Astrocyte (in vitro differentiated cells and primary cell): ENCODE measurements around the gene ADAM22.

Source experiments
- EZH2 ChIP-seq: IDR thresholded peaks from 2 replicates; pipeline ENCODE4 v1.6.1; 2012; ENCODE audit warnings: mild to moderate bottlenecking, low read length, inconsistent platforms; ENCODE audit not compliant: insufficient read depth
- TF ChIP-seq, protein P1 (sequence below): IDR thresholded peaks from 2 replicates; pipeline ENCODE4 v1.5.1; 2011; ENCODE audit warnings: low read depth, mild to moderate bottlenecking, inconsistent platforms, low read length, moderate library complexity; ENCODE audit not compliant: insufficient read depth

DNA sequence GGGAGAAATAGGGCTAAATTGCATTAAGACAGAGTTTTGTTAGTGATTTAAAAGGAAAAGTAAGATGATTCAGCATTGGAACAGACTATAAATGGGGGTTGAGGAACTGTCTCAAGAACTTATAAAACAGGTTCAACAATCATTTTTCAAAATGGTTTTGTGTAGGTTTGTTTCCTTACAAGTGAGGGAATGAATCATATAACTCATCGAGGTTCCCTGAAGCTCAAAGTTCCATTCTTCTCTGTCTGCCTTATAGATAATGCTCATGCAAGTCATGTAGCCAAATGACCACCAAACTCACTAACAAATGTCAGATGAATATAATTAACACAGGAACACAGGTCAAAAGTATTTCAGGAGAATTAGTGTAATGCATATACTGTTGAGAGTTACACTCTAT, 27.7 kb downstream of the ADAM22 start:
- TF ChIP-seq, protein P1, sequence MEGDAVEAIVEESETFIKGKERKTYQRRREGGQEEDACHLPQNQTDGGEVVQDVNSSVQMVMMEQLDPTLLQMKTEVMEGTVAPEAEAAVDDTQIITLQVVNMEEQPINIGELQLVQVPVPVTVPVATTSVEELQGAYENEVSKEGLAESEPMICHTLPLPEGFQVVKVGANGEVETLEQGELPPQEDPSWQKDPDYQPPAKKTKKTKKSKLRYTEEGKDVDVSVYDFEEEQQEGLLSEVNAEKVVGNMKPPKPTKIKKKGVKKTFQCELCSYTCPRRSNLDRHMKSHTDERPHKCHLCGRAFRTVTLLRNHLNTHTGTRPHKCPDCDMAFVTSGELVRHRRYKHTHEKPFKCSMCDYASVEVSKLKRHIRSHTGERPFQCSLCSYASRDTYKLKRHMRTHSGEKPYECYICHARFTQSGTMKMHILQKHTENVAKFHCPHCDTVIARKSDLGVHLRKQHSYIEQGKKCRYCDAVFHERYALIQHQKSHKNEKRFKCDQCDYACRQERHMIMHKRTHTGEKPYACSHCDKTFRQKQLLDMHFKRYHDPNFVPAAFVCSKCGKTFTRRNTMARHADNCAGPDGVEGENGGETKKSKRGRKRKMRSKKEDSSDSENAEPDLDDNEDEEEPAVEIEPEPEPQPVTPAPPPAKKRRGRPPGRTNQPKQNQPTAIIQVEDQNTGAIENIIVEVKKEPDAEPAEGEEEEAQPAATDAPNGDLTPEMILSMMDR: no peak
- no peak for TF ChIP-seq EZH2
